ENCODE results near the gene PLA2G4E. TPM values are rescaled to one million over a fixed set of nuclear protein-coding genes. Genes with fewer than 3 reads are reported as not detected.

The PLA2G4E gene
- total and polyA plus RNA-seq, 2 of the 13 experiments (the other 11 are each of a cell fraction or from before 2014, with no cell fraction given), result not detected

DNA sequence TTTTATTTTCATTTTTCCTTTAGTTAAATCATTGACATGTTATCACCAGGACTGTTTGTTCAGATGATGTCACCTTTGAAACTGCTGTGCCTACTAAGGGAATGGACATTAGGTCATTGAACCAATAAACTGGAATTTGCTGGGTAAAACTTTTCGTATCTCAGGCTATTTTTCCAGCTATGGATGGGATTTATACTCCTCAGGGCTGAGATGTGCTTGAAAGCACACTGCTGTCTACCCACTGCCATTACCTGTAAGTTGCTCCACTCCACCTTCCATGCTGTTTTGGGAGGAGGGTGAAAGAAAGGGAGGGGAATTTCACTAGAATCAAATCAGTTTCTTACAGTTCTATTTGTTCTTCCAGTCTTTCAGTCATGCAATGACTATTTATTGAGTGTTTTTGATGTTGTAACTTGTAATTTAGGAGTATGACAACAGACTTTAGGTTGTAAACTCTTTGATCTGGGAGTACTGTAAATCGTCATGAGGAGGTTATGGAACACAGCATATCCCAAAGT lies 59.8 kb downstream of the PLA2G4E start (continued):
- TF ChIP-seq ATF3 (CRISPR knock-in tag; IDR thresholded peaks at IDR 0.05) (peak; percentile 92), ZNF660 (CRISPR knock-in tag; IDR thresholded peaks at IDR 0.05; ENCODE audit: borderline replicate concordance, low read depth) (no peak), MLLT10 (CRISPR knock-in tag; IDR thresholded peaks at IDR 0.05) (no peak), CCDC6 (CRISPR knock-in tag; IDR thresholded peaks at IDR 0.05) (no peak), HMG20A (CRISPR knock-in tag; IDR thresholded peaks at IDR 0.05; ENCODE audit: borderline replicate concordance) (peak; percentile 13; the same call in 1 of the 2 replicates), SMYD3 (CRISPR knock-in tag; IDR thresholded peaks at IDR 0.05) (no peak), HNF1B (CRISPR knock-in tag; IDR thresholded peaks at IDR 0.05) (0 out of 2 replicates have a peak, but pooled peaks have one; percentile 49), TMF1 (CRISPR knock-in tag; IDR thresholded peaks at IDR 0.05; ENCODE audit: low read depth) (no peak)
- TF ChIP-seq, protein P1, sequence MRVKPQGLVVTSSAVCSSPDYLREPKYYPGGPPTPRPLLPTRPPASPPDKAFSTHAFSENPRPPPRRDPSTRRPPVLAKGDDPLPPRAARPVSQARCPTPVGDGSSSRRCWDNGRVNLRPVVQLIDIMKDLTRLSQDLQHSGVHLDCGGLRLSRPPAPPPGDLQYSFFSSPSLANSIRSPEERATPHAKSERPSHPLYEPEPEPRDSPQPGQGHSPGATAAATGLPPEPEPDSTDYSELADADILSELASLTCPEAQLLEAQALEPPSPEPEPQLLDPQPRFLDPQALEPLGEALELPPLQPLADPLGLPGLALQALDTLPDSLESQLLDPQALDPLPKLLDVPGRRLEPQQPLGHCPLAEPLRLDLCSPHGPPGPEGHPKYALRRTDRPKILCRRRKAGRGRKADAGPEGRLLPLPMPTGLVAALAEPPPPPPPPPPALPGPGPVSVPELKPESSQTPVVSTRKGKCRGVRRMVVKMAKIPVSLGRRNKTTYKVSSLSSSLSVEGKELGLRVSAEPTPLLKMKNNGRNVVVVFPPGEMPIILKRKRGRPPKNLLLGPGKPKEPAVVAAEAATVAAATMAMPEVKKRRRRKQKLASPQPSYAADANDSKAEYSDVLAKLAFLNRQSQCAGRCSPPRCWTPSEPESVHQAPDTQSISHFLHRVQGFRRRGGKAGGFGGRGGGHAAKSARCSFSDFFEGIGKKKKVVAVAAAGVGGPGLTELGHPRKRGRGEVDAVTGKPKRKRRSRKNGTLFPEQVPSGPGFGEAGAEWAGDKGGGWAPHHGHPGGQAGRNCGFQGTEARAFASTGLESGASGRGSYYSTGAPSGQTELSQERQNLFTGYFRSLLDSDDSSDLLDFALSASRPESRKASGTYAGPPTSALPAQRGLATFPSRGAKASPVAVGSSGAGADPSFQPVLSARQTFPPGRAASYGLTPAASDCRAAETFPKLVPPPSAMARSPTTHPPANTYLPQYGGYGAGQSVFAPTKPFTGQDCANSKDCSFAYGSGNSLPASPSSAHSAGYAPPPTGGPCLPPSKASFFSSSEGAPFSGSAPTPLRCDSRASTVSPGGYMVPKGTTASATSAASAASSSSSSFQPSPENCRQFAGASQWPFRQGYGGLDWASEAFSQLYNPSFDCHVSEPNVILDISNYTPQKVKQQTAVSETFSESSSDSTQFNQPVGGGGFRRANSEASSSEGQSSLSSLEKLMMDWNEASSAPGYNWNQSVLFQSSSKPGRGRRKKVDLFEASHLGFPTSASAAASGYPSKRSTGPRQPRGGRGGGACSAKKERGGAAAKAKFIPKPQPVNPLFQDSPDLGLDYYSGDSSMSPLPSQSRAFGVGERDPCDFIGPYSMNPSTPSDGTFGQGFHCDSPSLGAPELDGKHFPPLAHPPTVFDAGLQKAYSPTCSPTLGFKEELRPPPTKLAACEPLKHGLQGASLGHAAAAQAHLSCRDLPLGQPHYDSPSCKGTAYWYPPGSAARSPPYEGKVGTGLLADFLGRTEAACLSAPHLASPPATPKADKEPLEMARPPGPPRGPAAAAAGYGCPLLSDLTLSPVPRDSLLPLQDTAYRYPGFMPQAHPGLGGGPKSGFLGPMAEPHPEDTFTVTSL (CRISPR knock-in tag; IDR thresholded peaks at IDR 0.05; ENCODE audit: borderline replicate concordance), result peak; percentile 73; the same call in 1 of the 2 replicates
- TF ChIP-seq, protein P2, sequence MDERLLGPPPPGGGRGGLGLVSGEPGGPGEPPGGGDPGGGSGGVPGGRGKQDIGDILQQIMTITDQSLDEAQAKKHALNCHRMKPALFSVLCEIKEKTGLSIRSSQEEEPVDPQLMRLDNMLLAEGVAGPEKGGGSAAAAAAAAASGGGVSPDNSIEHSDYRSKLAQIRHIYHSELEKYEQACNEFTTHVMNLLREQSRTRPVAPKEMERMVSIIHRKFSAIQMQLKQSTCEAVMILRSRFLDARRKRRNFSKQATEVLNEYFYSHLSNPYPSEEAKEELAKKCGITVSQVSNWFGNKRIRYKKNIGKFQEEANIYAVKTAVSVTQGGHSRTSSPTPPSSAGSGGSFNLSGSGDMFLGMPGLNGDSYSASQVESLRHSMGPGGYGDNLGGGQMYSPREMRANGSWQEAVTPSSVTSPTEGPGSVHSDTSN (CRISPR knock-in tag; IDR thresholded peaks at IDR 0.05), result no peak

Data from HepG2 (cell line).